Esophagus muscularis mucosa (tissue), 4 donors: Measurements from ENCODE around the gene MMD.

Source experiments
- CTCF ChIP-seq, 3 experiments: fragments of 200-600 bp in 2 of 3; fragments of 450-650 bp in 1 of 3; sonication (generic) in 2 of 3; IDR thresholded peaks; one replicate each; pipeline ENCODE4 v1.5.1; 2017 to 2019; ENCODE audit warnings: antibody characterized with exemption in 3 of 3, mild to moderate bottlenecking in 2 of 3, moderate library complexity in 1 of 3
- EP300 ChIP-seq: sonication (generic); formaldehyde crosslinking; IDR thresholded peaks from one replicate; pipeline ENCODE4 v1.6.1; 2017; ENCODE audit warnings: antibody characterized with exemption
- POLR2A ChIP-seq: fragments of 450-650 bp; IDR thresholded peaks from one replicate; pipeline ENCODE4 v1.6.1; 2017; ENCODE audit warnings: antibody characterized with exemption, moderate library complexity, mild to moderate bottlenecking, low read depth
- POLR2AphosphoS5 ChIP-seq, 2 donors: sonication (generic); formaldehyde crosslinking; IDR thresholded peaks; one replicate each; pipeline ENCODE4 v1.6.1; 2017; ENCODE audit warnings: antibody characterized with exemption in 2 of 2

GRCh38 chr17:55363033-55363432, 58.6 kb downstream of the MMD start:
- TF ChIP-seq CTCF (IDR thresholded peaks at IDR 0.05) (no peak), POLR2A (no peak), EP300 (no peak), POLR2AphosphoS5 (IDR thresholded peaks at IDR 0.05) (no peak)
